H9 (cell line): ENCODE data around the gene PRDM2. TPM values are rescaled to one million over a fixed set of nuclear protein-coding genes. Genes with fewer than 3 reads are reported as not detected.

ENCODE experiments used
- DNase-seq: peaks from one replicate; pipeline ENCODE4 v3.0.0-alpha.2; 2017
- H2AFZ ChIP-seq: one replicate; pipeline ENCODE4 v1.6.1; 2013; ENCODE audit warnings: mild to moderate bottlenecking, low read length, control low read depth, moderate library complexity
- H2AK5ac ChIP-seq: 2 replicates; pipeline ENCODE4 v1.6.1; 2013; ENCODE audit warnings: low read length, control low read depth, mixed read lengths; ENCODE audit not compliant: insufficient read length
- H2BK120ac ChIP-seq: one replicate; pipeline ENCODE4 v1.6.1; 2013; ENCODE audit warnings: low read depth, mild to moderate bottlenecking, low read length, control low read depth, inconsistent platforms; ENCODE audit not compliant: poor library complexity, severe bottlenecking
- H2BK12ac ChIP-seq: 2 replicates; pipeline ENCODE4 v1.6.1; 2013; ENCODE audit warnings: low read length, control low read depth, mixed read lengths, low read depth; ENCODE audit not compliant: insufficient read length
- H2BK15ac ChIP-seq: 2 replicates; pipeline ENCODE4 v1.6.1; 2013; ENCODE audit warnings: low read depth, low read length, control low read depth
- H2BK20ac ChIP-seq: one replicate; pipeline ENCODE4 v1.6.1; 2013; ENCODE audit warnings: low read depth, mild to moderate bottlenecking, low read length, control low read depth, inconsistent platforms; ENCODE audit not compliant: poor library complexity, severe bottlenecking
- H2BK5ac ChIP-seq: 2 replicates; pipeline ENCODE4 v1.6.1; 2013; ENCODE audit warnings: low read length, control low read depth, mixed read lengths; ENCODE audit not compliant: insufficient read length
- H3K14ac ChIP-seq: 2 replicates; pipeline ENCODE4 v1.6.1; 2013; ENCODE audit warnings: low read length, control low read depth; ENCODE audit not compliant: insufficient read depth
- H3K18ac ChIP-seq: 2 replicates; pipeline ENCODE4 v1.6.1; 2013; ENCODE audit warnings: low read depth, mild to moderate bottlenecking, mixed read lengths, low read length, control low read depth; ENCODE audit not compliant: insufficient read length
- H3K23ac ChIP-seq: 2 replicates; pipeline ENCODE4 v1.6.1; 2013; ENCODE audit warnings: low read length, control low read depth, mixed read lengths, low read depth; ENCODE audit not compliant: insufficient read length
- H3K23me2 ChIP-seq: 2 replicates; pipeline ENCODE4 v1.6.1; 2013; ENCODE audit warnings: low read depth, mild to moderate bottlenecking, mixed read lengths, low read length, control low read depth; ENCODE audit not compliant: insufficient read length, poor library complexity, severe bottlenecking
- H3K27ac ChIP-seq: 2 replicates; pipeline ENCODE4 v1.5.1; 2013; ENCODE audit warnings: low read length, control low read depth, mixed read lengths, low read depth; ENCODE audit not compliant: insufficient read length
- H3K27me3 ChIP-seq: 2 replicates; pipeline ENCODE4 v1.6.1; 2013; ENCODE audit warnings: low read length, control low read depth, inconsistent platforms; ENCODE audit not compliant: insufficient read depth
- H3K4ac ChIP-seq: 2 replicates; pipeline ENCODE4 v1.6.1; 2013; ENCODE audit warnings: low read depth, mild to moderate bottlenecking, control low read depth, inconsistent platforms, low read length, moderate library complexity
- H3K4me1 ChIP-seq: 2 replicates; pipeline ENCODE4 v1.6.1; 2013; ENCODE audit warnings: low read length, control low read depth, inconsistent platforms; ENCODE audit not compliant: insufficient read depth
- H3K4me2 ChIP-seq: 2 replicates; pipeline ENCODE4 v1.6.1; 2013; ENCODE audit warnings: low read length, control low read depth, mixed read lengths; ENCODE audit not compliant: insufficient read length, insufficient read depth
- H3K56ac ChIP-seq: 2 replicates; pipeline ENCODE4 v1.6.1; 2013; ENCODE audit warnings: low read depth, mild to moderate bottlenecking, mixed read lengths, low read length, control low read depth; ENCODE audit not compliant: insufficient read length
- H3K79me1 ChIP-seq: 2 replicates; pipeline ENCODE4 v1.6.1; 2013; ENCODE audit warnings: low read depth, mild to moderate bottlenecking, moderate library complexity, low read length, control low read depth, inconsistent platforms; ENCODE audit not compliant: insufficient read depth, poor library complexity, severe bottlenecking
- H3K79me2 ChIP-seq: 2 replicates; pipeline ENCODE4 v1.6.1; 2013; ENCODE audit warnings: low read length, control low read depth, inconsistent platforms; ENCODE audit not compliant: insufficient read depth
- H3K9ac ChIP-seq: 2 replicates; pipeline ENCODE4 v1.6.1; 2013; ENCODE audit warnings: low read length, control low read depth, mixed read lengths; ENCODE audit not compliant: insufficient read length; ENCODE audit errors: extremely low read depth
- H3K9me3 ChIP-seq: one replicate; pipeline ENCODE4 v1.6.1; 2013; ENCODE audit warnings: low read depth, low read length, inconsistent platforms; ENCODE audit not compliant: control insufficient read depth
- H3T11ph ChIP-seq: one replicate; pipeline ENCODE4 v1.6.1; 2013; ENCODE audit warnings: mild to moderate bottlenecking, low read length, control low read depth, inconsistent platforms
- H4K20me1 ChIP-seq: one replicate; pipeline ENCODE4 v1.6.1; 2013; ENCODE audit not compliant: control insufficient read depth, insufficient read length, insufficient read depth
- H4K5ac ChIP-seq: 2 replicates; pipeline ENCODE4 v1.6.1; 2013; ENCODE audit warnings: low read depth, mild to moderate bottlenecking, mixed read lengths, low read length, control low read depth; ENCODE audit not compliant: insufficient read length
- H4K8ac ChIP-seq: replicated peaks from 2 replicates; pipeline ENCODE4 v1.6.1; 2013; ENCODE audit warnings: low read length, control low read depth, mixed read lengths, low read depth; ENCODE audit not compliant: insufficient read length
- H4K91ac ChIP-seq: 2 replicates; pipeline ENCODE4 v1.6.1; 2013; ENCODE audit warnings: low read depth, mild to moderate bottlenecking, moderate library complexity, mixed read lengths, low read length, control low read depth; ENCODE audit not compliant: insufficient read length
- H3K27ac Mint-ChIP-seq, 3 experiments: 2 replicates in 2 of 3; 3 replicates in 1 of 3; pipeline ENCODE4 v1.8.0; 2020 to 2021; ENCODE audit warnings: mixed read lengths in 3 of 3, mild to moderate bottlenecking in 1 of 3, moderate library complexity in 1 of 3
- H3K27me3 Mint-ChIP-seq: 2 replicates; pipeline ENCODE4 v1.8.0; 2021; ENCODE audit warnings: low read depth, mild to moderate bottlenecking, moderate library complexity, mixed read lengths
- H3K36me3 Mint-ChIP-seq, 3 experiments: 2 replicates in 2 of 3; 3 replicates in 1 of 3; pipeline ENCODE4 v1.8.0; 2020 to 2021; ENCODE audit warnings: low read depth in 3 of 3, mixed read lengths in 3 of 3; ENCODE audit not compliant: insufficient read depth in 1 of 3
- H3K4me1 Mint-ChIP-seq, 2 experiments: 2 replicates each; pipeline ENCODE4 v1.8.0; 2020; ENCODE audit warnings: mixed read lengths in 2 of 2
- H3K4me3 Mint-ChIP-seq, 2 experiments: 2 replicates in 1 of 2; 3 replicates in 1 of 2; pipeline ENCODE4 v1.8.0; 2020 to 2021; ENCODE audit warnings: mild to moderate bottlenecking in 2 of 2, mixed read lengths in 2 of 2, moderate library complexity in 1 of 2
- H3K9me3 Mint-ChIP-seq, 2 experiments: 2 replicates in 1 of 2; 3 replicates in 1 of 2; pipeline ENCODE4 v1.8.0; 2020; ENCODE audit warnings: mild to moderate bottlenecking in 2 of 2, mixed read lengths in 2 of 2, moderate library complexity in 1 of 2
- CTCF ChIP-seq: fragments of 200-600 bp; sonication (generic); conservative IDR thresholded peaks from 3 replicates; pipeline ENCODE4 v1.8.0; 2021; ENCODE audit warnings: antibody characterized with exemption, mild to moderate bottlenecking
- WGBS: extraction: QIAGEN DNeasy Blood & Tissue Kit; methylation state at CpG from one replicate; pipeline ENCODE4 v1.1.7; 2013; ENCODE audit warnings: missing lambda C conversion rate, low lambda C conversion rate, mixed read lengths; ENCODE audit not compliant: insufficient read length; ENCODE audit errors: extremely low coverage; 5-methylcytosine and 5-hydroxymethylcytosine counted together
- total RNA-seq: library from RNA; stranded (reverse); gene quantifications from 2 replicates; pipeline ENCODE4 v1.2.1, GENCODE V29; 2021

Gene PRDM2
- total RNA-seq, 1 experiment from 2014 or later: 24.5 TPM

GRCh38 chr1:13807209-13807608 is 107.2 kb downstream of the PRDM2 start:
- Histone ChIP-seq H2BK15ac (no peak overlapping the region), H4K5ac (no peak overlapping the region), H2BK20ac (no peak overlapping the region), H2BK12ac (no peak overlapping the region), H3K56ac (no peak overlapping the region), H2AK5ac (no peak overlapping the region), H2AFZ (no peak overlapping the region), H3K23ac (no peak overlapping the region), H2BK120ac (no peak overlapping the region), H3K27me3 (no peaks in the 10 kb centered on the region), H3K79me1 (no peaks in the 10 kb centered on the region), H3K27ac (no peak overlapping the region), H2BK5ac (no peak overlapping the region), H3K4me2 (no peak overlapping the region), H3K4ac (no peak overlapping the region), H3K4me1 (no peaks in the 10 kb centered on the region), H3T11ph (no peak overlapping the region), H3K14ac (no peak overlapping the region), H3K9ac (no peak overlapping the region), H4K91ac (no peak overlapping the region), H3K18ac (no peak overlapping the region), H4K8ac (no peak overlapping the region), H3K9me3 (no peaks in the 10 kb centered on the region), H3K23me2 (no peaks in the 10 kb centered on the region), H4K20me1 (no peaks in the 10 kb centered on the region), H3K79me2 (no peaks in the 10 kb centered on the region)
- WGBS: no CpG with 5 or more reads among the region's 7 CpGs
- DNase-seq: peak; percentile 67
- Mint-ChIP-seq H3K27ac (no peak overlapping the region), H3K9me3 (no peaks in the 10 kb centered on the region), H3K27me3 (peaks cover 2% of the 10 kb centered on the region; the same call in 1 of the 2 replicates), H3K4me3 (no peak overlapping the region), H3K36me3 (peaks cover 0 to 2% (median 0%) of the 10 kb centered on the region in 3 experiments; a peak in 1 of 7 replicates), H3K4me1 (peaks cover 7% of the 10 kb centered on the region in 2 experiments; a peak in 3 of 4 replicates)
- TF ChIP-seq CTCF: peak; percentile 71
